MCF 10A (cell line): ENCODE data around the gene SURF1. TPM values are rescaled to one million over a fixed set of nuclear protein-coding genes. Genes with fewer than 3 reads are reported as not detected.

Source experiments
- BruUV-seq: library from RNA; stranded (reverse); fragments of 400-500 nt; replicated peaks from 2 replicates; lab custom pipeline; 2021; lab: Mats Ljungman, UMichigan
- CTCF ChIA-PET: fragments of 300-600 bp; sonication (Branson Sonifier 250); formaldehyde crosslinking; extraction: SDS; loops from one replicate; lab custom pipeline; 2021; ENCODE audit warnings: antibody characterized with exemption, inconsistent platforms; lab: Yijun Ruan, JAX
- POLR2A ChIA-PET: fragments of 300-600, 350-650 bp; sonication (Branson Sonifier 250); formaldehyde crosslinking; extraction: SDS; loops from one replicate; lab custom pipeline; 2020; ENCODE audit warnings: antibody characterized with exemption, inconsistent platforms; lab: Yijun Ruan, JAX
- DNase-seq: peaks from one replicate; pipeline ENCODE4 v3.0.0-alpha.2; 2018; ENCODE audit not compliant: unreplicated experiment
- H3K27ac Mint-ChIP-seq: one replicate; pipeline ENCODE4 v1.8.0; 2022; ENCODE audit warnings: mild to moderate bottlenecking, low read depth, mixed read lengths; ENCODE audit not compliant: unreplicated experiment
- H3K27me3 Mint-ChIP-seq: one replicate; pipeline ENCODE4 v1.8.0; 2022; ENCODE audit warnings: mixed read lengths; ENCODE audit not compliant: insufficient read depth, unreplicated experiment
- H3K36me3 Mint-ChIP-seq: one replicate; pipeline ENCODE4 v1.8.0; 2022; ENCODE audit warnings: mild to moderate bottlenecking, moderate library complexity, mixed read lengths; ENCODE audit not compliant: insufficient read depth, unreplicated experiment
- H3K4me1 Mint-ChIP-seq: one replicate; pipeline ENCODE4 v1.8.0; 2022; ENCODE audit warnings: mixed read lengths; ENCODE audit not compliant: insufficient read depth, unreplicated experiment
- H3K4me3 Mint-ChIP-seq: one replicate; pipeline ENCODE4 v1.8.0; 2022; ENCODE audit warnings: mild to moderate bottlenecking, moderate library complexity, mixed read lengths; ENCODE audit not compliant: unreplicated experiment
- H3K9me3 Mint-ChIP-seq: one replicate; pipeline ENCODE4 v1.8.0; 2022; ENCODE audit warnings: mixed read lengths; ENCODE audit not compliant: unreplicated experiment
- CTCF ChIP-seq: fragments of 200-600 bp; IDR thresholded peaks from one replicate; pipeline ENCODE4 v1.8.0; 2022; ENCODE audit warnings: antibody characterized with exemption, mild to moderate bottlenecking; ENCODE audit not compliant: unreplicated experiment
- intact Hi-C: fragments of 100-400 bp; cut with micrococcal nuclease; formaldehyde crosslinking; loops from 2 replicates; pipeline ENCODE4 v1.14.1; 2022
- total RNA-seq: library from RNA; stranded (reverse); gene quantifications from 2 replicates; pipeline ENCODE4 v1.2.3, GENCODE V29; 2022

The SURF1 gene
- total RNA-seq, 1 experiment from 2014 or later = 31.2 TPM

- CTCF ChIA-PET = interaction anchor here (1.0 to 1.4 kb wide), 2 partner anchors 9 to 32 kb away, joined by 3 read pairs; no protein-coding TSS in a partner anchor
- H3K27ac Mint-ChIP-seq = no peak overlapping the region
- H3K27me3 Mint-ChIP-seq = no peaks in the 10 kb centered on the region
- no TSS peak for BruUV-seq
- TF ChIP-seq CTCF = no peak
- DNase-seq = no peak
- no peaks in the 10 kb centered on the region for H3K9me3 Mint-ChIP-seq
- peaks cover 34% of the 10 kb centered on the region for H3K4me1 Mint-ChIP-seq
- no peak overlapping the region for H3K4me3 Mint-ChIP-seq
- intact Hi-C loops = no loop called here
- POLR2A ChIA-PET = interaction anchor here (1.1 to 2.5 kb wide), 4 partner anchors 8 to 15 kb away, joined by 3 to 8 read pairs (median 5); partner anchors contain the start of genes SURF1 and SURF2
- peaks cover 78% of the 10 kb centered on the region for H3K36me3 Mint-ChIP-seq
Measured at GRCh38 chr9:133366435-133366834, 10.1 kb upstream of the SURF1 start.

GRCh38 chr9:133362359-133363044, 6.2 kb upstream of the SURF1 start:
- TSS peak; percentile 36 for BruUV-seq
- H3K36me3 Mint-ChIP-seq = peaks cover 79% of the 10 kb centered on the region
- H3K4me1 Mint-ChIP-seq = peaks cover 18% of the 10 kb centered on the region
- no peak overlapping the region for H3K27ac Mint-ChIP-seq
- H3K9me3 Mint-ChIP-seq = no peaks in the 10 kb centered on the region
- intact Hi-C loops = no loop called here
- no peak for TF ChIP-seq CTCF
- no peaks in the 10 kb centered on the region for H3K27me3 Mint-ChIP-seq
- H3K4me3 Mint-ChIP-seq = no peak overlapping the region
- peak; percentile 36 for DNase-seq
- CTCF ChIA-PET = interaction anchor here (0.7 kb wide), 1 partner anchor 195 kb away, joined by 3 read pairs; no protein-coding TSS in a partner anchor
- POLR2A ChIA-PET = interaction anchor here (0.7 to 3.4 kb wide), 5 partner anchors 10 to 15 kb away, joined by 3 to 22 read pairs (median 5); partner anchors contain the start of genes MED22 and RPL7A

- intact Hi-C loops = no loop called here
- ChIA-PET CTCF (no interaction called here), POLR2A (interaction anchor here (0.7 to 2.0 kb wide), 3 partner anchors 11 to 15 kb away, joined by 3 to 7 read pairs (median 3); partner anchors contain the start of genes MED22, RPL7A and STKLD1)
- Mint-ChIP-seq H3K36me3 (peaks cover 72% of the 10 kb centered on the region), H3K9me3 (no peaks in the 10 kb centered on the region), H3K4me1 (peaks cover 18% of the 10 kb centered on the region), H3K27ac (no peak overlapping the region), H3K4me3 (no peak overlapping the region), H3K27me3 (no peaks in the 10 kb centered on the region)
- no TSS peak for BruUV-seq
- DNase-seq = no peak
- TF ChIP-seq CTCF = no peak
Measured at GRCh38 chr9:133361507-133362092, 5.3 kb upstream of the SURF1 start.
